ENCODE results near the gene TRIM22. TPM values are rescaled to one million over a fixed set of nuclear protein-coding genes. Genes with fewer than 3 reads are reported as not detected.

Gene TRIM22
- total RNA-seq, 1 experiment from 2014 or later = 0.61 TPM

DNA sequence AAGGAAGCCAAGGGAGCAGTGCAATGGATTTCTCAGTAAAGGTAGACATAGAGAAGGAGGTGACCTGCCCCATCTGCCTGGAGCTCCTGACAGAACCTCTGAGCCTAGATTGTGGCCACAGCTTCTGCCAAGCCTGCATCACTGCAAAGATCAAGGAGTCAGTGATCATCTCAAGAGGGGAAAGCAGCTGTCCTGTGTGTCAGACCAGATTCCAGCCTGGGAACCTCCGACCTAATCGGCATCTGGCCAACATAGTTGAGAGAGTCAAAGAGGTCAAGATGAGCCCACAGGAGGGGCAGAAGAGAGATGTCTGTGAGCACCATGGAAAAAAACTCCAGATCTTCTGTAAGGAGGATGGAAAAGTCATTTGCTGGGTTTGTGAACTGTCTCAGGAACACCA is 6.6 kb downstream of the TRIM22 start (continued):
- no peak for TF ChIP-seq EGR1 (IDR thresholded peaks at IDR 0.05; ENCODE audit: low read depth)
- no peak for TF ChIP-seq EZH2 (IDR thresholded peaks at IDR 0.05)
- no peak for TF ChIP-seq YY1 (IDR thresholded peaks at IDR 0.05; ENCODE audit: extremely low read depth, insufficient replicate concordance, low read depth, low read length)
- no peak for TF ChIP-seq ZFX (IDR thresholded peaks at IDR 0.05)

DNA sequence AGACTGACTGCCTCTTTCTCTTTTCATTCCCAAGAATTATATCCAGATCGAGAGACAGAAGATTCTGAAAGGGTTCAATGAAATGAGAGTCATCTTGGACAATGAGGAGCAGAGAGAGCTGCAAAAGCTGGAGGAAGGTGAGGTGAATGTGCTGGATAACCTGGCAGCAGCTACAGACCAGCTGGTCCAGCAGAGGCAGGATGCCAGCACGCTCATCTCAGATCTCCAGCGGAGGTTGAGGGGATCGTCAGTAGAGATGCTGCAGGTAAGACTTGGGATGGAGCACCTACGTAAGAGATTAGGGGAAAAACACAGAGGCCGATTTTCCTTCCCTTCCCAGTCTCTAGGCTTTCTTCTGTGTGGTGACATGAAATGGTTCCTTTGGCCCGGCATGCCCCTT is 8.7 kb downstream of the TRIM22 start:
- TF ChIP-seq EGR1 (IDR thresholded peaks at IDR 0.05; ENCODE audit: low read depth) (no peak), POLR2AphosphoS5 (IDR thresholded peaks at IDR 0.05; ENCODE audit: low read depth, low read length) (no peak), SIN3A (IDR thresholded peaks at IDR 0.05; ENCODE audit: low read depth) (no peak), EZH2phosphoT487 (IDR thresholded peaks at IDR 0.05; ENCODE audit: borderline replicate concordance) (no peak), JUND (IDR thresholded peaks at IDR 0.05) (no peak), FOSL1 (IDR thresholded peaks at IDR 0.05; ENCODE audit: low read depth) (no peak), SP1 (IDR thresholded peaks at IDR 0.05; ENCODE audit: low read depth) (no peak)
- TF ChIP-seq, protein P1, sequence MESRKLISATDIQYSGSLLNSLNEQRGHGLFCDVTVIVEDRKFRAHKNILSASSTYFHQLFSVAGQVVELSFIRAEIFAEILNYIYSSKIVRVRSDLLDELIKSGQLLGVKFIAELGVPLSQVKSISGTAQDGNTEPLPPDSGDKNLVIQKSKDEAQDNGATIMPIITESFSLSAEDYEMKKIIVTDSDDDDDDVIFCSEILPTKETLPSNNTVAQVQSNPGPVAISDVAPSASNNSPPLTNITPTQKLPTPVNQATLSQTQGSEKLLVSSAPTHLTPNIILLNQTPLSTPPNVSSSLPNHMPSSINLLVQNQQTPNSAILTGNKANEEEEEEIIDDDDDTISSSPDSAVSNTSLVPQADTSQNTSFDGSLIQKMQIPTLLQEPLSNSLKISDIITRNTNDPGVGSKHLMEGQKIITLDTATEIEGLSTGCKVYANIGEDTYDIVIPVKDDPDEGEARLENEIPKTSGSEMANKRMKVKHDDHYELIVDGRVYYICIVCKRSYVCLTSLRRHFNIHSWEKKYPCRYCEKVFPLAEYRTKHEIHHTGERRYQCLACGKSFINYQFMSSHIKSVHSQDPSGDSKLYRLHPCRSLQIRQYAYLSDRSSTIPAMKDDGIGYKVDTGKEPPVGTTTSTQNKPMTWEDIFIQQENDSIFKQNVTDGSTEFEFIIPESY (IDR thresholded peaks at IDR 0.05; ENCODE audit: extremely low read depth, insufficient replicate concordance, low read length) = no peak
- TF ChIP-seq, protein P2, sequence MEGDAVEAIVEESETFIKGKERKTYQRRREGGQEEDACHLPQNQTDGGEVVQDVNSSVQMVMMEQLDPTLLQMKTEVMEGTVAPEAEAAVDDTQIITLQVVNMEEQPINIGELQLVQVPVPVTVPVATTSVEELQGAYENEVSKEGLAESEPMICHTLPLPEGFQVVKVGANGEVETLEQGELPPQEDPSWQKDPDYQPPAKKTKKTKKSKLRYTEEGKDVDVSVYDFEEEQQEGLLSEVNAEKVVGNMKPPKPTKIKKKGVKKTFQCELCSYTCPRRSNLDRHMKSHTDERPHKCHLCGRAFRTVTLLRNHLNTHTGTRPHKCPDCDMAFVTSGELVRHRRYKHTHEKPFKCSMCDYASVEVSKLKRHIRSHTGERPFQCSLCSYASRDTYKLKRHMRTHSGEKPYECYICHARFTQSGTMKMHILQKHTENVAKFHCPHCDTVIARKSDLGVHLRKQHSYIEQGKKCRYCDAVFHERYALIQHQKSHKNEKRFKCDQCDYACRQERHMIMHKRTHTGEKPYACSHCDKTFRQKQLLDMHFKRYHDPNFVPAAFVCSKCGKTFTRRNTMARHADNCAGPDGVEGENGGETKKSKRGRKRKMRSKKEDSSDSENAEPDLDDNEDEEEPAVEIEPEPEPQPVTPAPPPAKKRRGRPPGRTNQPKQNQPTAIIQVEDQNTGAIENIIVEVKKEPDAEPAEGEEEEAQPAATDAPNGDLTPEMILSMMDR (IDR thresholded peaks at IDR 0.05 in 2 of 3, conservative IDR thresholded peaks at IDR 0.05 in 1 of 3; ENCODE audit: borderline replicate concordance in 1 of 3, insufficient read depth in 1 of 3, low read depth in 2 of 3, low read length in 2 of 3) = no peak
- intact Hi-C loops (cut with micrococcal nuclease) = no loop called here
- Histone ChIP-seq H3K9me3 (ENCODE audit: control insufficient read depth in 1 of 2, insufficient read depth in 1 of 2, low read depth in 1 of 2, low read length in 2 of 2) (no peaks in the 10 kb centered on the region), H3K4me3 (replicated peaks in 1 of 2; ENCODE audit: low read depth in 1 of 2, low read length in 2 of 2) (no peak overlapping the region), H2AFZ (ENCODE audit: low read depth, low read length, poor library complexity, severe bottlenecking) (no peak overlapping the region), H3K79me2 (ENCODE audit: insufficient read depth, low read length) (no peaks in the 10 kb centered on the region), H4K20me1 (ENCODE audit: insufficient read depth) (no peaks in the 10 kb centered on the region), H3K4me1 (ENCODE audit: control insufficient read depth in 1 of 2, insufficient read depth in 2 of 2, low read length in 2 of 2) (no peaks in the 10 kb centered on the region), H3K27ac (ENCODE audit: low read depth, low read length) (no peak overlapping the region), H3K27me3 (ENCODE audit: insufficient read depth, low read length) (peaks cover 43% of the 10 kb centered on the region), H3K4me2 (ENCODE audit: low read length) (no peak overlapping the region), H3K9ac (ENCODE audit: low read length) (no peak overlapping the region), H3K36me3 (ENCODE audit: control insufficient read depth in 1 of 2, insufficient read depth in 2 of 2, low read length in 2 of 2) (no peaks in the 10 kb centered on the region), H3K9me2 (ENCODE audit: insufficient read depth) (no peaks in the 10 kb centered on the region)
- no TSS peak for BruUV-seq (replicated peaks)
- ATAC-seq (no peak), DNase-seq (ENCODE audit: low read depth, low spot score) (no peak)
- ChIA-PET POLR2A (no interaction called here), RAD21 (ENCODE audit: low non-redundant PET in 1 of 2, low total read pairs in 2 of 2, uncharacterized antibody in 2 of 2, unreplicated experiment in 2 of 2) (no interaction called here), CTCF (no interaction called here)

Measured in HCT116 (cell line).